ENCODE measurements around the gene IGF2.

The IGF2 gene

DNA sequence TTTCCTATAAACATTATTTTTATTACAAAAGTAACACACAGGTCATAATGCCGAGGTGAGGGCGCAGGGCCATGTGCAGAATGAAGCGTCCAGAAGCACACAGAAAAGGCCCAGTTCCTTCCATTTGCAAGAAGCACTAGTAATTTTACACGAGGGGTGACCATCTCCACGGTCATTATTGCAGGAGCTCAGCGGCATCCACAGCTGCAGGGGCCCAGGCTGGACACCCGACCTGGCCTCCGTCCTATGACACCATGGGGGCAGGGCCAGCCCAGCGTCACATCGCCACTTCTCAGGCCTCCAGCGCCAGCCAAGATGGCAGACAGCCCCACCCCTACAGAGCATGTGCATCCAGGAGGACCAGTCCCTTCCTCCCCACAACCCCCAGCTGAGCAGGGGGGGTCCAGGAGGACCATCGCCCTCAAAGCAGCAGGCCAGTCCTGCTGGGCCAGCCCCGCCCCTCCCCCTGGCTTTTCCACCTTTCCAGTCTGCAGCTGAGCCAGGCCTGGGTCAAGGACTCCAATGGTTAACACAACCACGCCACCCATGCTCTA, 3.5 kb downstream of the IGF2 start:
- peak overlapping the region; percentile 58 for H3K4me3 ChIP-seq (ENCODE audit: low read depth, low read length)
- TF ChIP-seq, protein P1, sequence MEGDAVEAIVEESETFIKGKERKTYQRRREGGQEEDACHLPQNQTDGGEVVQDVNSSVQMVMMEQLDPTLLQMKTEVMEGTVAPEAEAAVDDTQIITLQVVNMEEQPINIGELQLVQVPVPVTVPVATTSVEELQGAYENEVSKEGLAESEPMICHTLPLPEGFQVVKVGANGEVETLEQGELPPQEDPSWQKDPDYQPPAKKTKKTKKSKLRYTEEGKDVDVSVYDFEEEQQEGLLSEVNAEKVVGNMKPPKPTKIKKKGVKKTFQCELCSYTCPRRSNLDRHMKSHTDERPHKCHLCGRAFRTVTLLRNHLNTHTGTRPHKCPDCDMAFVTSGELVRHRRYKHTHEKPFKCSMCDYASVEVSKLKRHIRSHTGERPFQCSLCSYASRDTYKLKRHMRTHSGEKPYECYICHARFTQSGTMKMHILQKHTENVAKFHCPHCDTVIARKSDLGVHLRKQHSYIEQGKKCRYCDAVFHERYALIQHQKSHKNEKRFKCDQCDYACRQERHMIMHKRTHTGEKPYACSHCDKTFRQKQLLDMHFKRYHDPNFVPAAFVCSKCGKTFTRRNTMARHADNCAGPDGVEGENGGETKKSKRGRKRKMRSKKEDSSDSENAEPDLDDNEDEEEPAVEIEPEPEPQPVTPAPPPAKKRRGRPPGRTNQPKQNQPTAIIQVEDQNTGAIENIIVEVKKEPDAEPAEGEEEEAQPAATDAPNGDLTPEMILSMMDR (IDR thresholded peaks at IDR 0.05; ENCODE audit: low read depth, low read length), result no peak

DNA sequence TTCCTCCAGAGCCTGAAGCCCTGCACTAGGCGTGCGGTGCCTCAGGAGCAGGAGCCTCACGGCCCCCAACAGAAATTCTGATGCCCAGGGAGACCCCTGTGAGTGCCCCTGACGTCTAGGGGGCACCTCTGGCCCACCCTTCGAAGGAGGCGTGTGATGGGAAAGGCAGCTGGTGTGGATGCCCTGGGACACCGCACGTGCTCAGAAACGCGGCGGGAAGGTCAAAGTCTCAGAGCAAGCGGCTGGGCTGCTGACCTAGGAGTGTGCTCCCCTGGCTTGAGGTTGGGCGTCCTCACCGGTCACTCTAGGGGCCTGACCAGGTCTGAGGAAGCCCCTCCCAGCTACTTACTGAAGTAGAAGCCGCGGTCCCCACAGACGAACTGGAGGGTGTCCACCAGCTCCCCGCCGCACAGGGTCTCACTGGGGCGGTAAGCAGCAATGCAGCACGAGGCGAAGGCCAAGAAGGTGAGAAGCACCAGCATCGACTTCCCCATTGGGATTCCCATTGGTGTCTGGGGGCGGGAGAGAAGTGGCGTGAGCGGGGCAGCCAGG, 4.1 kb downstream of the IGF2 start:
- no peak overlapping the region for H3K4me3 ChIP-seq (ENCODE audit: low read depth, low read length)
- TF ChIP-seq, protein P1 (IDR thresholded peaks at IDR 0.05; ENCODE audit: low read depth, low read length), result no peak

DNA sequence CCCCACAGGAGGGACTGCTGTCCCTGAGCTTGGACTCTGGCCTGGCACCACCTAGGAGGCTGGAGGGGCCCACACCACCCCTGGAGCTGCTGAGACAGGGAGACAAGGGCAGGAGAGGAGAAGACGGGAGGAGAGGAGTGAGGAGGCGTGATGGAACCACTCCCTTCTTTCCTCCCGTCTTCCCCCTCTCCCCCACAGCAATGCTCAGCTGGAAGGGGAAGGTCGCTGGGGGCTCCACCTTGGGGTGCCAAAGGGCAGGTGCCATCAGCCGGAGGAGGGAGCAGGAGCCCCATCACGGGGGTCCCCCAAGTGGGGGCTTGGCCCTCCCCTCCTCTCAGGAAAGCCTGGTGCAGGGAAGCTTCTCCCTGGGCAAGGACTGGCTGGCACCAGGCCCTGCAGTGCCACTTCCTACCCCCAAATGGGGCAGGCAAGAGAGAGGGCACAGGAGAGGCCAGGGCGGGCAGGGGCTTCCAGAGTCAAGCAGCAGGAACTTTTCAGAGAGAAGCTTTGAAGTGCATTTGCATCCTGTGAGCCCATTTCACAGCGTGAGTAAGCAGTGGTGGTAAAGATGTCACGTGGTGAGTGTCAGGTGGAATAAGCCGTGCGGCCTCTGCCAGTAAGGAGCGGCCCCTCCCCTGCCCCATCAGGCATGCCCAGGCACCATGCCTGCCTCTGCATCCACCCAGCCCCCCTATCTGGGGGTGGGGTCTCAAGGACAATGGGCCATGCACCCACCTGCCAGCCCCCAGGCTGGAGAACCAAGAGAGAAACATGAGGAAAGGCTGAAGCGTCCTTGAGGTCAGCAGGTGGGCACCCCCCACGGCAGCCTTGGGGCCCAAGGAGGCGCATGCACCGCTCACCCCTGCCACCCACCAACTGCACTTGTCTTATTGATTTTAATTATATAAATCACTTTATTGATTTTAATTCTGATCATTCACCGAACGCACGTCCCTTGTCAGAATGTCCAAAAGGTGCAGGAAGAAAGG, 4.9 kb downstream of the IGF2 start:
- TF ChIP-seq, protein P1 (IDR thresholded peaks at IDR 0.05; ENCODE audit: low read depth, low read length), result no peak
- no peak overlapping the region for H3K4me3 ChIP-seq (ENCODE audit: low read depth, low read length)

DNA sequence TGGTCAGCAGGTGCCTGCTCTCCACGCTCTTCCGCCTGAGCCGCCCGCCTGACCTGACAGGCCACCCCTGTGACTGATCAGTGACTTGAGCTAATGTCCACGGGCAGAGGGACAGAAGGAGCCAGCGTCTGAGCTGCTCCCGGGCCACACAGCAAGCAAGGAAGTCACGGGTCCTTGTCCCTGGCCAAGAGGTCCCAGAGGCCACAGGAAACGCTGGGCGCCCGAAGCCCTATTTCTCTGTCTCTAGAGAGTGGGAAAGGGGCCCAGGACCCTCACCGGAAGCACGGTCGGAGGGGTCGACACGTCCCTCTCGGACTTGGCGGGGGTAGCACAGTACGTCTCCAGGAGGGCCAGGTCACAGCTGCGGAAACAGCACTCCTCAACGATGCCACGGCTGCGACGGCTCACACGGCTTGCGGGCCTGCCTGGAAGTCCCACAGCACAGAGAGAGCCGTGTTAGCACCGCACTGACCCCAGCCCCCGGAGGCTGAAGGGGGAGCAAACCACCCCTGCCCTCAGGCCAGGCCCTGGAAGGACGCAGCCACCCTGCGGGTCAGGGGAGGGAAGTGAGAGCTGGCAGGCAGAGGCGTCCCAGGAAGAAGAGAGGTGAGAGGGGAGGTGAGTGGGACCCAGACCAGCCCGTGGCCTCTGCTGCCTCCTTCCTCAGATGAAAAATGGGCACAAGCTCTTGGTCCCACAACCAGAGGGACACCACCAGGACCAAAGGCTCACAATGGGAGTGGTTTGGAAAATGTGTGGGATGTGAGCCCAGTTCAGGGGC, 5.8 kb downstream of the IGF2 start:
- TF ChIP-seq, protein P1 (IDR thresholded peaks at IDR 0.05; ENCODE audit: low read depth, low read length), result no peak
- no peak overlapping the region for H3K4me3 ChIP-seq (ENCODE audit: low read depth, low read length)

DNA sequence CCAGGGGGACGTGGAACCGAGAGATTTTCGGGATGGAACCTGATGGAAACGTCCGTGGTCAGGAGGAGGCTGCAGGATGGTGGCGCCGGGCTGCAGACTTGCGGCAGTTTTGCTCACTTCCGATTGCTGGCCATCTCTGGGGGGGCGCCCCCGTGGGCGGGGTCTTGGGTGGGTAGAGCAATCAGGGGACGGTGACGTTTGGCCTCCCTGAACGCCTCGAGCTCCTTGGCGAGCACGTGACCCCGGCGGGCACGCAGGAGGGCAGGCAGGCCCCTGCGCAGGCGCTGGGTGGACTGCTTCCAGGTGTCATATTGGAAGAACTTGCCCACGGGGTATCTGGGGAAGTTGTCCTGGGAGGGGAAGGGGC, 6.3 kb downstream of the IGF2 start:
- H3K4me3 ChIP-seq (ENCODE audit: low read depth, low read length), result no peak overlapping the region
- TF ChIP-seq, protein P1 (IDR thresholded peaks at IDR 0.05; ENCODE audit: low read depth, low read length), result no peak

DNA sequence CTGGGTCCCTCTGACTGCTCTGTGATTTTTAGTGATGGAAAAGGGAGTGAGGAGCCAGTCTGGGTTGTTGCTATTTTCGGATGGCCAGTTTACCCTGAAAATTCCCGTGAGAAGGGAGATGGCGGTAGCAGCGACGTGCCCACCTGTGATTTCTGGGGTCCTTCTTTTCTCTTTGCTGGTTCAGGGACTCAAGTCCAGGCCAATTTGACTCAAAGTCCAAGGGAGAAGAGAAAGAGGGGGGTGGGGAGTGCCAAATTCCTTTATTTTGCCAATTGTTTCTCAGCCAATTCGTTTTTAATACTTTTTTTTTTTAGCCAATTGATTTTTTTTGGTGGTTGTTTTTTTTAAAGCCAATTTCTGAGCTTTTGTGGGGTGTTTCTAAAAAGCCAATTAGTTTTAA, 6.9 kb downstream of the IGF2 start:
- H3K4me3 ChIP-seq (ENCODE audit: low read depth, low read length), result no peak overlapping the region
- TF ChIP-seq, protein P1 (IDR thresholded peaks at IDR 0.05; ENCODE audit: low read depth, low read length), result no peak
